IMR-90 (cell line): ENCODE results near the gene IMPG2.

Experiments used
- CEBPB ChIP-seq: IDR thresholded peaks from 2 replicates; pipeline ENCODE4 v1.6.1; 2012; ENCODE audit warnings: low read depth, low read length, improper control_type of control experiment
- CHD1 ChIP-seq: IDR thresholded peaks from 2 replicates; pipeline ENCODE4 v1.6.1; 2012; ENCODE audit warnings: low read depth, low read length, improper control_type of control experiment
- MAFK ChIP-seq: IDR thresholded peaks from 2 replicates; pipeline ENCODE4 v1.6.1; 2012; ENCODE audit warnings: low read depth, low read length, improper control_type of control experiment
- MXI1 ChIP-seq: IDR thresholded peaks from 2 replicates; pipeline ENCODE4 v1.6.1; 2012; ENCODE audit warnings: low read depth, mild to moderate bottlenecking, low read length, moderate library complexity, borderline replicate concordance
- POLR2A ChIP-seq: IDR thresholded peaks from 2 replicates; pipeline ENCODE4 v1.6.1; 2012; ENCODE audit warnings: mild to moderate bottlenecking, low read depth, low read length
- RFX5 ChIP-seq: IDR thresholded peaks from 2 replicates; pipeline ENCODE4 v1.8.0; 2012; ENCODE audit warnings: low read depth, mild to moderate bottlenecking, low read length, moderate library complexity
- TF ChIP-seq, protein P1 (sequence below): fragments of 150-350 bp; IDR thresholded peaks from 2 replicates; pipeline ENCODE4 v1.6.1; 2016; ENCODE audit warnings: low read depth, mild to moderate bottlenecking, low read length, moderate library complexity, borderline replicate concordance
- TF ChIP-seq, protein P2 (sequence below): fragments of 150-350 bp; IDR thresholded peaks from 2 replicates; pipeline ENCODE4 v1.6.1; 2017; ENCODE audit warnings: mild to moderate bottlenecking, antibody characterized with exemption, low read length, low read depth
- TF ChIP-seq, protein P3 (sequence below): conservative IDR thresholded peaks from 2 replicates; pipeline ENCODE4 v1.5.1; 2012; ENCODE audit warnings: mild to moderate bottlenecking, low read depth, low read length, improper control_type of control experiment

DNA sequence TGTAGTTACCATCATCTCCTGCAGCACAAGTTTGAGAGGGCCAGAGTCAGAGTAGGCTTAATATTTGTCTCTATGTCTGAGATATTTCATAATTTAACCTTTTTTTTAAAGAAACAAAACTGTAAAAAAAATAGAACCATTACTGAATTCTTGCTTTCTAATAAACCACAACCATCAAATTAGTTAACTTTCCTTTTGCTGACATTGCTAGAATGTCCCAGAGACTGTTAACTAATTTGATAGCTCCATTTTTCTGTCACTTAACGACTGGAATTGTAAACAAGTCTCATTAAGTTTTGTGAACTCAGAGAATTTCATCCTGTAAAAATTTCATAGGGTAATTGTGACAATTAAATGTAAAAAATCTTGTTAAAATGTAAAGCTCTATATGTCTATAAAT lies 35.6 kb downstream of the IMPG2 start:
- TF ChIP-seq, protein P1, sequence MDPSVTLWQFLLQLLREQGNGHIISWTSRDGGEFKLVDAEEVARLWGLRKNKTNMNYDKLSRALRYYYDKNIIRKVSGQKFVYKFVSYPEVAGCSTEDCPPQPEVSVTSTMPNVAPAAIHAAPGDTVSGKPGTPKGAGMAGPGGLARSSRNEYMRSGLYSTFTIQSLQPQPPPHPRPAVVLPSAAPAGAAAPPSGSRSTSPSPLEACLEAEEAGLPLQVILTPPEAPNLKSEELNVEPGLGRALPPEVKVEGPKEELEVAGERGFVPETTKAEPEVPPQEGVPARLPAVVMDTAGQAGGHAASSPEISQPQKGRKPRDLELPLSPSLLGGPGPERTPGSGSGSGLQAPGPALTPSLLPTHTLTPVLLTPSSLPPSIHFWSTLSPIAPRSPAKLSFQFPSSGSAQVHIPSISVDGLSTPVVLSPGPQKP = no peak
- TF ChIP-seq, protein P2, sequence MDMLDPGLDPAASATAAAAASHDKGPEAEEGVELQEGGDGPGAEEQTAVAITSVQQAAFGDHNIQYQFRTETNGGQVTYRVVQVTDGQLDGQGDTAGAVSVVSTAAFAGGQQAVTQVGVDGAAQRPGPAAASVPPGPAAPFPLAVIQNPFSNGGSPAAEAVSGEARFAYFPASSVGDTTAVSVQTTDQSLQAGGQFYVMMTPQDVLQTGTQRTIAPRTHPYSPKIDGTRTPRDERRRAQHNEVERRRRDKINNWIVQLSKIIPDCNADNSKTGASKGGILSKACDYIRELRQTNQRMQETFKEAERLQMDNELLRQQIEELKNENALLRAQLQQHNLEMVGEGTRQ = no peak
- TF ChIP-seq, protein P3, sequence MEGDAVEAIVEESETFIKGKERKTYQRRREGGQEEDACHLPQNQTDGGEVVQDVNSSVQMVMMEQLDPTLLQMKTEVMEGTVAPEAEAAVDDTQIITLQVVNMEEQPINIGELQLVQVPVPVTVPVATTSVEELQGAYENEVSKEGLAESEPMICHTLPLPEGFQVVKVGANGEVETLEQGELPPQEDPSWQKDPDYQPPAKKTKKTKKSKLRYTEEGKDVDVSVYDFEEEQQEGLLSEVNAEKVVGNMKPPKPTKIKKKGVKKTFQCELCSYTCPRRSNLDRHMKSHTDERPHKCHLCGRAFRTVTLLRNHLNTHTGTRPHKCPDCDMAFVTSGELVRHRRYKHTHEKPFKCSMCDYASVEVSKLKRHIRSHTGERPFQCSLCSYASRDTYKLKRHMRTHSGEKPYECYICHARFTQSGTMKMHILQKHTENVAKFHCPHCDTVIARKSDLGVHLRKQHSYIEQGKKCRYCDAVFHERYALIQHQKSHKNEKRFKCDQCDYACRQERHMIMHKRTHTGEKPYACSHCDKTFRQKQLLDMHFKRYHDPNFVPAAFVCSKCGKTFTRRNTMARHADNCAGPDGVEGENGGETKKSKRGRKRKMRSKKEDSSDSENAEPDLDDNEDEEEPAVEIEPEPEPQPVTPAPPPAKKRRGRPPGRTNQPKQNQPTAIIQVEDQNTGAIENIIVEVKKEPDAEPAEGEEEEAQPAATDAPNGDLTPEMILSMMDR = no peak
- TF ChIP-seq MAFK (peak; percentile 55; the same call in 1 of the 2 replicates), CEBPB (no peak), CHD1 (no peak), RFX5 (no peak), POLR2A (no peak), MXI1 (no peak)
